Stimulated activated CD4-positive, alpha-beta T cell treated with anti-CD3 and anti-CD28 coated beads, Interleukin-2, amount 100 ng/mL, for 4 hours (primary cell): ENCODE results near the gene TBX15.

Experiments used
- DNase-seq: peaks from one replicate; pipeline ENCODE4 v3.0.0-alpha.2; 2020; ENCODE audit warnings: low read depth

The TBX15 gene

DNA sequence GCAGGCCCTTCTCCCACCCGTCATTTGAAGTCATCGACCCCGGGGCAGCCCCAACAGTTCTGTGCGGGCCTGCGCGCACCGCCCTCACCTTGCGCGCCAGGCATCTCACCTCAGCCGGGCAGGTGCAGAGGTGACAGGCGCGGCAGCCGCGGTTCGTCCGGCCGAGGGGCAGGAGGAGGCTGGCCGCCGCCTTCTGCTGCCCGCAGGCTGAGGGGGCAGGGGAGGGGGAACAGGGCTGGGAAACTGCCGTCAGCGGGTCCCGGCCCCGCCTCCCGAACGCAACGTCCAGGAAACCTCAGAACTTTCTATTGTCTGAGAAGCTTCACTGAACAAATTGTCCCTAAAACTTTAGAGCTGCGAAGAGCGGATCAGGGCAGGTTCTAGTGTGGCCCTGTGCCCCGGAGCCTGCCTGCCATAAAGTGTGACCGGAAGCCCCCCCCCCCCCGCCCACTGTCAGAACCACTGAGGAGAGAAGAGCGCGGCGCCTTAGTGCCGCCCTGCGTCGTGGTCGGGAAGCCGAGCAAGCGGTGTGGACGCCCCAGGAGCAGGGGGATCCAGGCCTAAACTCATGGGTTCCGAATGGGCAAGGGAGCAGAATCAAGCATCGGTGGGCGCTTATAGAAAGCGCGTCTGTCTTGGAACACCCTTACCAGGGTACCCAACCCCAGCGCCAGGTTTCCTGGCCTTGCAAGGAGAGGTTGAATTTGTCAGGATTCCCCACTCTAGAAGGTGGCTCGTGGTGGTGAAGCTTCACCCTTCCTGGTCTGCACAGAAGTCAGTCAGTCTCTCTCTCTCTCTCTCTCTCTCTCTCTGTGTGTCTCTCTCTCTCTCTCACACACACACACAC lies 13.3 kb upstream of the TBX15 start:
- DNase-seq = no peak

DNA sequence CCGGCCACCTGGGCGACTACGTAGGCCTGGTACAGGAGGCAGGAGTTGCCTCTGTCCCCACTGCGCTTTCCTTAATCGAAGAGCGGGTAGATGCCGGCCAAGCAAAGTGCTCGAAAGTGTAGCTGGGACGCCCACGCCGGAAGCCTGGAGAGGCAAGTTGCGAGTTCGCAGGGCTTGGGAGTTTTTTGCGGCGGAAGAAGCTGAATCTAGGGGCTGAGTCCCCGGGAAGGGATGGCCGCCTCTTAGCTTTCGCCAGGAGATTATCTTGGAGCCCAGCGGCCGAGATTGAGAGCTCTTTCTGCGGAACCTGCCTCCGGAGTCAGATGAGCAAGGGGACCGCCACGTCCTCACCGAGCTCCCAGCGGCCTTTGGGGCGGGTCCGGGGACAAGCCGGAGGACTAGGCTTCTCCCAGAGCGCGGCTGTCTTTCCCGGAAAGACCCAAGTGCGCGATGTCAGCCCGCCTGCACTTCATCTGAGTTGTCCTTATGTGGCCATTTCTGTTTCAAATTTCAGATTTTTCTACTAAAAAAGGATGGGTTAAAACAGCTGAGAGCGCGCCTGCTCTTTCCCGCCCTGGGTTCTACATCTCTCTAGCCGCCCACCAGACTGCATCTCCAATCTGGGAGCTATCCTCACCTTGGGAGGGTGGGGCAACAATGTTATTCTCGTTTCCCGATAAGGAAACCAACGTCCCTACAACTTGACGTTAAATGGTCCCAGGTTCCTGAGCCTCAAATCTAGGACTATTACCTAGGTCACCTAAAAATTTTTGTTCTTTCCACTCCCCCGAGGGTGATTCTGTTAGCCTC lies 12.4 kb upstream of the TBX15 start:
- DNase-seq = no peak

DNA sequence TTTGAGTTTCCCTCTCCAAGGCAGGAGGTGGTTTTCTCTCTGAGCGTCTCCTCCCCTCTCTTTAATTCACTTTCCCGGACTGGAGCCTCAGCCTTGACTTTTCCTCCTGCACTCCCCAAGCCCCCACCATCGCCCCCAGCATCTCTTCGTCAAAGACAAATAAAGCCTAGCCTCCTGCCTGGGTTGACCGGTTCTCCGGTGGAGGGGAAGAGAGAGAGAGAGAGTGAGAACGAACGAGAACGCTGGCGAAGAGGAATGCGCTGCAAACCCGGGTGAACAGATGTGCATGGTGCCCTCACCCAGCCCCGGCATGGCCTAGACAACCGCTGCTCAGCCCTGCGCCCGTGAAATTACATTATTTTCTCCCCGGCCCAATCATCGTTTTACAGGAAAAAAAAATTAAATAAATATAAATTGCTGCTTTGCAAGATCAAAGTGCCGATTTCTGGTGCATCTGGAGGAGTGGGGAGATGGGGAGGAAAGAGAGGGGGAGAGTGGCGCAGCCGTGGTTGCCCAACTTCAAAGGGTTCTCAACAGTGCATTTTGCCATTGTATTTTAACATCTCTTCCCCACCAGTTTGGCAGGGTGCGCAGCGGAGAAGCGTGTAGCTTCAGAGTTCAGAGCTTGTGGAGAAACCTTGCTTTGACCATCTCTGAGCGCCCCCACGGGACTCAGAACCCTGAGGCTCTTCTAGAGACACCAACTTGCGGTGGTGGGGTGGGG lies 11.4 kb upstream of the TBX15 start:
- no peak for DNase-seq

DNA sequence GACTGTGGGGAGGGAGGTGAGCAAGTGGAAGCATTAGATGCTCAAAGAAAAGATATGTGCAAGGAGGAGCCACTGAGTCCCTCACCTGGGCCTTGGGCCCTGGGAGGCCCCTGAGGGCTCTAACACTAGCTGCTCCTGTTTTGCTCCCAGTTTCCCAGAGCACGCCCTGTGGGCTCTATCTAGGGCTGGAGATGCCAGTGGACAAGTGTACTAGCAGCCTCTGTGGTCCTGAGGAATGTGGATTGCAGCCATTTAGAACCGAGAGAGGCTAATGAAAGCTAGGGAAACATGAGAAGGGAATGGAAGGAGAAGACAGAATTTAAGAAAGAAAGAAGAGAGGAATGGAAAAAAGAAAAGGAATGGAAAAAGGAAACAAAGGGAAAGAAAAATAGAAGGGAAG lies 10.0 kb upstream of the TBX15 start:
- DNase-seq = no peak

DNA sequence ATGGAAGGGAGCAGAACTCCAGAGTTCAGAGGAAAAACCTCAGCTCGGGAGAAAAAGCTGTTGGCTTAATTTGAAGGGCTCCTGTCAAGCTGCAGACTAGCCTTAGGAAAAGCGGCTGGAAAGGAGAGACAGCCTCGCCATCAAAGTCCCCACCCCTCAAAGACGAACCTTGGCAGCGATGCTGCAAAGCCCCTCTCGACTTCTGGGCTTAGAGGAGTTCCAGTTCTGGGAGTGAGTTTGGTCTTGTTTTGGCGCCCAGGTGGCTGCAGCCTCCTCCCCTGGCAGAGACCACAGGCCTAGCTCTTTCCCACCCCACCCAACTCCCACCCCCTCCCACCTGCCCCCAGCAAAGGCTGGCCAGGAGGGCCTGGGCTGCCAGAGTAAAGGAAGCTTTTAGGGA lies 9.1 kb upstream of the TBX15 start:
- no peak for DNase-seq

DNA sequence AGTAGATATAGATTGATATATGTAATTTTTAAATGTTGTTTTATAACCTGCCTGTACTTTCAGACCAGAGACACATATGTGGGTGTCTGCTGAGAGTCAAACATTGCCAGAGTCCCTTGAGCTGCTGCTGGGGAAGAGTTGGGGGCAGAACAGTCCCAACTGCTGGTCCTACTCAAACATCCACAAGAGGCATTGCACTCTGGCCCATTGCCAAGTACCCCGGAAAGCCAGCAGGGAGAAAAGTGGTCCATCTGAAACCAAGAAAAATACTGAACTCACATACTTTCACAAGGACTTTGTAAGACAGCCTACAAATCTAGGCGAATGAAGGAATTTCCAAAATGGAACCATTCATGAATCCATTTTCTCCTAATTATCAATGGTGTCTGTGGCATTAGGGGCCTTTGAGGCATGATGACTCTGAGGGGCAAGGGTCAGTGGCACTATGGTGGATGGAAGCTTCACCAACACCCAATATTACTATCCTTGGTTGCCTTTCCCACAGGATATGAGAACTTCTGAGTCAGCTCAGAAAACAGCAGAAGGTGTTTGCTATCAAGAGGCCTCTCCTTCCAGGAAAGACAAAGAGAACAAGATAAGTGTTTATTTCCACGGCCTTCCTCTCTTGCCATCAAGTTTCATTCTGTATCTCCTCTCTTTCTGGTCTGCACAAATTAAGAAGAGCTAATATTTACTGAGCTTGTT lies 7.3 kb upstream of the TBX15 start:
- no peak for DNase-seq

DNA sequence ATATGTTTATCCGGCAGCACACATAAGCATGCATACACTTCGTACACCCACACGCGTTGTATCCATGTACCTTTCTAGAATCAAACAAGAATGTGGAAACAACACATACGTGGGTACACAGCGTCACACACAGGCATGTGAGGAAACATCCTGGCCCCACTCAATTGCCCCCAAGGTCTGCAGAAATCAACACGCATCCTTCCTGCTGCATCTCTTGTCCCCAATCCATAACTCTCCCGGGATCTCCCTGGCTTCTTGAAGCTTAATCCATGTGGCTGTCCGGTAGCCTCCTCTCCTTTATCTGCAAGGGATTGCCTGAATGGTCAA lies 5.5 kb upstream of the TBX15 start:
- DNase-seq = no peak

DNA sequence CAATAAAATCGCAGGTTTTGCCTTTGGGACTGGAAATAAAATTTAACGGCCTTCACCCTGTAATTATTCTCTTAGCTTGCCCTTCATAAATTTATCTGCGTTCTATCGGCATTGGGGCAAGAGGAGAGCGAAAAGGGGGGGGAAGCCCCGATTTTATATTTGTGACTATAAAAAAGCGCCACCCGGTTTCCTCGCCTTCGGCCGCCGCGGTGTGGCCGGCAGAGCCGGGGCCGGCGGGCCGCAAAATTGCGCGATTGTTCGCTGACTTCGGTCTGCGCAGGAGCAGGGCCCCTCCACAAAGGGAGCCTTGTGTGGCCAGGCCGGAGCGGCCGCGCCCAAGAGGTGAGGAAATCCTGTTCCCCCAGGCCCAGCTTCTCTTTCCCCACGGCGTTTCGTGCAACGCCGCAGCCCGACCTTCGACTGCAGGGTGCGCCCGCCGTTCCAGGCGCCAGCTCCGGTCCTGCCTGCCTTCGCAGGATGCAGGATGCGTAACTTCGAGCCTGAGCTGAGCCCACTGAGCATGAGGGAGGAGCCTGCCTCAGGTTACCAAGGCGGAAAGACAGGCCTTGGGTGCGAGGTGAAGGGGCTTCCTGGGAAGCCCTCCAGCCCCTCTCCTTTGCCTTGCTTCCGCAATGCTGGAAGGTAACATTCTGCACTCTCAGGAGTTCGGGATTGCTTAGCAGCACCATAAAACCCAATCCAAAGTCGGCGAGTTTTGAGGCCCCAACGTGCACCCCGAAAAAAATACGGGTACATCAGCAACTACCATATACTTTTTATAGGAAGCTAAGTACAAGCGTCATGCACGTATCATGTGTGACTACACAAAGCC lies 4.9 kb upstream of the TBX15 start:
- DNase-seq = no peak

DNA sequence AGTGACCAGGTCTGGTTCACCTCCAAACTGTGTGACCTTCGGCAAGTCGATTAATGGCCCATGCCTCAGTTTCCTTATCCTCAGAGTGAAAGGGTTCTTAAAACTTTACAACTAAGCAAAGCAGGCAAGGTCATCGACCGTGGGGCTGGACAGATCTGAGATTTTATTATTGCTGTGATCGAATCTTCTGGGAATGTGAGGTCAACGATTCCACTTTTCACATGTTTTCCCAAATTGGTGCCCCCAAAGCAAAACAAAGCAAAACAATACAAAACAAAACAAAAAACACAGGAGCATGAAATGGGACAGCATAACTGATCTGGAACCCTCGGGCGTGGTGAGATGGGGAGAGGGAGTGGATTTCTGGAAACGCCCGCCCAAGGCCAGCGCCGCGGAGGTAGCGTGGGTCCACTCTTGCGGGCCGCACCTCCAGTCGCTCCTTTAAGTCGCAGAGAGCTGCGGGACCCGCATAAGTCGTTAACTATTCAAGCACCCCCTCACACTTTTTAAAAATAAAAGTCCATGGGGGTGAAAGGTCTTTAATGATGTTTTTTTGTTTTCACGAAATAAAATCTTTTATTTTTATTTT lies 4.2 kb upstream of the TBX15 start:
- DNase-seq = no peak

DNA sequence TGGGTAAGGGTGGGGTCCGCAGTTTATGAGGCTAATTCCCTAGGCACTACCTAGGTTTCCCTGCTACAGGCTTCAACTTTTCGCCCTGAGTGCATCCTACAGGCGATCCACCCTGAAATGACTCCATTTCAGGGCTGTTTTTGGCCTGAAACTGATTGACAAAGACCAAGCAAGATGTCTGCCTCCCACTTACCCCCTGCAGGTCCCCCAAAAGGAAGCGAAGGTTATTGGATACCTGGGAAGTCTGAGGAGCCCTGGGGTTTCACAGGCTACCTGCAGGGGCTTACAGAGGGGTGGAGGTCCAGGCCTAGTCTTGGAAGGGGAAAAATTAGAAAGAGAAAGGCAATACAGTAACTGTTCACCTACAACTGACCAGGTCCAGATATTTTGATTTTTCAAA lies 3.3 kb upstream of the TBX15 start:
- no peak for DNase-seq

DNA sequence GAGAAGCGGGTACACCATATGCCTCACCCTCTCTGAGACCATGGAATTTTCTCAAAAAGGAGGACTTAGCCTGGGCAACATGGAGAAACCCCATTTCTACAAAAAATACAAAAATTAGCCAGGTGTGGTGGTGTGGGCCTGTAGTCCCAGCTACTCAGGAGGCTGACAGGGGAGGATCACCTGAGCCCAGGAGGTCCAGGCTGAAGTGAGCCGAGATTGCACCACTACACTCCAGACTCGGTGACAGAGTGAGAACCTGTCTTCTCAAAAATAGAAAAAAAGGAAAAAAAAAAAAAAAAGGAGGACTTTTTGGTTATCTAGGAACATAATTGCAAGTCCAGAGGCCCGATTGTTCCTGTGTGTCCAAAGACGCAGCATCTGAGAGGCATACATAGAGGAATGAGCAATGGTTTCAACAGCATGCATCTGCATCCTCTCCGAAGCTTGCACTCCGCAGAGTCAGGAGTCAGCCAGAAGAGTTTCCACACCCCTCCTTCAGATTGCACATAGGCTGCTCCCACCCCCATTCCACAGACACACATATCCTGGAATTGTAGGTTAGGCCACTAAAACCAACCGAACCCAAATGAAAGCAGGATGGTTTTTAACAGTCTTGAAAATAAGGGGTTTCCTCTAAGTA lies 2.5 kb upstream of the TBX15 start:
- DNase-seq = no peak

DNA sequence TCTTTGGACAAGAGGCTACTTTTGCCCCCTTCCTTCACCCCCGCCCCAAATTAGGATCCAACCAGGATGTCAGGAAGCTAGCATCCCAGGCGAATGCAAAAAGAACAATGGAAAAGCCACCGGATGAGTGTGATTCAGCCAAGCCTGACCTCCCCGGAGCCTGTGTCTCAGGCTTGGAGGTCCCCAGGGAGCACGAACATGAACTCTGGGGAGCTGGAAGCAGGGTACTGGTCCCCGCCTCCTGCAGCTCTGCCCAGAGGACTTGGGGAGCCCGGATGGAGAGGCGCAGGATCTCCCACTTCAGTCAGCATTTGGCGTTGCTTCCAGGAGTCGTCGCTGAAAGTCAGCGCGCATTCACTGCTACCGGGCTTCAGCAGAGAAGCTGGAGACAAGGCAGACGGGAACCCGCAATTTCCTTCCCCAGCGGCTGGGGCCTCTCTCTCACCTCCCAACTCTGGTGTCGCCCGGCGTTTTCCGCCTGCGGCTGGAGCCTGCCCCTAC lies 1.8 kb upstream of the TBX15 start:
- no peak for DNase-seq

DNA sequence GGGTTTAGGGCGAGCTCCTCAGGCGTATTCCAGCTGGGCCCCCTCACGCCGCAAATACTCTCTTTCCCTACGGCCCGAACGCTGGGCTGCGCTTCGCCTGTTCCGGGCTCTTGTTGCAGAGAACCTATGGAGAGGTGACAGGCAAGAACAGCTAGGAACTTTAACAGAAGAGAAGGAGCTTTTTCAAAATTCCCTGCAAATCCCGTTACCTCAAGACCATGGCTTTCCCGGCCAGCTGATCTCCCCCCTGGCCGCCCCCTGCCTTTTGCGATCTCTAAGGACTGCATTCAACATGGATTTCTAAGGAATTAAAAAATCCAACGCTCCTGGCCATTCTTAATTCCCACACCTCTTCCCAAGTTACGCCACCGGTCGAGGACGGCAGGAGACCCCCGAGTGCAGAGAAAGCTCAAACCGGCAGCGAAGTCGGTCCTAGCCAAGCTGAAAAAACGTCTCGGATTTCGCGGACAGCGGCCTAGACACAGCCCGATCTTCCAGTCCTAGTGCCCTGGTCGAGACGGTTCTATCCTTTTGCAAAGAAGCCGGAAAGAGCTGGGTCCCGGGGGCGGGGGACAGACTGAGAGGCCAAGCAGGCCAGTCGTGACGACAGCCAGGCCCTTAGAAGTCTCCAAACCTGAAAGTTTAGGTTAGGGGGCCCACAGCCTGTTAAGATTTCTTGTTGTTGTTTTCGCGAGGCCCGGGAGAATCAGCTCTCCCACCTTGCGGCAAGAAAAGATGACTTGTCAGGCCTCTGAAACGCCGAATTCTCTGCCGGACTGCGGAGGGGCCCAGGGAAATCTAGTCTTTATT lies 1.1 kb upstream of the TBX15 start:
- no peak for DNase-seq

DNA sequence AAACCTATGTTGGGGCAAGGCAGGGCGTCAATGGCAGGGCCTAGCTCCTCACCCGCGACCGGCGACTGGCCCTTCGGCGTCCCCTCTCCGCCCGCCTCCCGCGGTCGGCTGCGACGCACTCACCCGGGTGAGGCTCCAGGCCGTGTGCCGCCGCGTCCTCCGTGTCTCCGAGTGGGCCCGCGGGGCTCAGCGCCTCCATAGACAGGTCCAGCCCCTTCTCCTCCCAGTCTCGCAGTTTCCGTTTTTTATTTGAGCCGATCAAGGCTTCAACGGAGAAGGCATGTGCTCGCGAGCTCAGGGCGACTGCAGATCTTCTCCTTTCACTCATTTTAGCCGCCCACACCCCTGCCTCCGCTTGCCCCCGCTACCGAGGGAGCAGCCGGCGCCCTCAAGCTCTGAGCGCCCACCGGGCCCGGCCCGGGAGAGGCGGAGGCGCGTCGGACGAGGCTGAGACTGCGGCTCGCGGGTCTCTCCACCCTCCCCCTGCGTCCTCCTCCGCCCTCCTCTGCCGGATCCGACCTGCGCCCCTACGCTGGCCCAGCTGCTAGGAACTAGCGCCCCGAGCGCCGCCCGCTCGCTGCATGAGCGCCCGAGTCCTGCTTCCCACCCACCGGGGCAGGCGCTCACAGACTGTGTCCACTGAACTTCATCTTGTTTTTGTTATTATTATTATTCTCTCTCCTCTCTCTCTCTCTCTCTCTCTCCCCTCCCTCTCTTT lies 516 bp downstream of the TBX15 start:
- no peak for DNase-seq

DNA sequence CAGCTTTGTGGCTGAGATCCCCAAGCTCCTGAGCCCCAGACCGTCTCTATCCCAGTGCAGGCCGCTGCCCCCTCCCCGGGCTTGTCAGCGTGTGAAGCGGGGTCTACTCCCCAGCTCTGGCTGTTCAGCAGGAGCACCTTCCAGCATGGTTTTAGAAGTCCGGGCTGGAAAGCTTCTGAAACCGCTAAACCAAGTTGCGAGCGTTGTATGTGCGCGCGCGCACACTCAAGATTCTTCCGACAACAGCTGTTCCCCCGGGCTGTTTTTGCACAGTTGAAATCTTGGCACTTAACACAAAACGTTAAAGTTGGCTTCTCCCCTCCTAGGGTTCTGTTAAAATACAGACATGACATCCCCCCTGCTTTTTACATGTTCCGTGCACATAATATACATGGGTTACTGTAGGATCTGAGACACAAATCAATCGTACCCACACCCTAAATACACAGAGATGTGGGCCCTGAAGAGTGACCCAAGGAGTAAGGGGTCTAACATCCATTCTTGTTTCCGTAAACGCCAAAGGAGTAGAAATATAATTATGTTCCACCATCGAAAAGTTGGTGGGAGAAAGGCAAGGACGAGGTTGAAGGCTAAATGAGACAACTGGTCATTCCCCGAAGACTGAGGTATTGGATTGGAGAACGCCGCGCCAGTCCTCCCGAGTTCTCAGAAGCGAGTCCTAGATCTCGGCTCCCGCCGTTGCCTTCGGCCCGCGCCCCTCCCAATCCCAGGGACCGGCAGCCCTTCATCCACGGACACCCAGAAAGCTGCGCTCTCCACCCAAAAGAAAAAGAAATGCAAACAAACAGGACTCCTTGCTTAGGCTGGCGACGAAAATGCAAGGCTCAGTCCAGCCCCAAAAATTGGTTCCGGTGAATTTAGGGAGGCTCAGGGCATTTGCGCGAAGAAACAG lies 1.3 kb downstream of the TBX15 start:
- no peak for DNase-seq

DNA sequence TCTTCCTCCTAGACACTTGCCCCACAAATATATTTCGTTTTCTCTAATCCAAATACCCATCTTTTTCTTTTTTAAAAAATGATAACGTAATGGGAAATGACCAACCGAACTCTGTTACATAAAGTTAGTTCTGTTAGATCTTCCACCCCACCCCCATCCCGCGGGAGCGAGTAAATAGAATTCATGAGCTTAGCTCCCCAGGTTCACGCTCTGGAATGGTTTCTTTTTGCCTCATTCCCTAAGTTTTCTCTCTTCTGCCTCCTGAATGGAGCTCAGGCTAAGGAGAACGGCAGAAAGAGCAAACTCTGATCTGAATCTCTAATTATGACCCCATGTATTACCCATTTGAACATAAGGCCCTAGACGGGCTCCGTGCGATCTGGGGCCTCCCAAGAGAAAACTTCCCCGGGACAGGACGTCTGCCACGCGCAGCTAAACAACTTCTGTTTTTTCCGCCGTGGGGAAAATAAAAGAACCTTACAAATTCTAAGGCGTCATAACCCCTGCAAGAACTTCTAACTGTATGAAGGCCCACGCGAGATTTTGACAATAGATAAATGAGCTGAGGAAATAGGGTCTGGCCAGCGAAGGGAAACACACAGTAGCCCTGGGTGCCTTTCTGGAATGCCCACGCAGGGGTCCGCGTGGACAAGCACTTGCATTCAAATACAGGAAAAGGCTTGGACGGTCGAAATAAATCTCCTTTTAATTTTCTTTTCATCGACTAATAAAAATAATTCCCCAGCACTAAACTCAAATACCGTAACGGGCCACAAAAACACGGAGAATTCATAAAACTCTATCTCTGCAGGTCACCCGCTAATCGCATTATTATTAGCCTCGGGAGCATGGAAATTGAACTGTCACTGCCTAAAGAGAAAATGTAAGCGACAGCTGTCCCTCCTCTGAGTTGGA lies 2.2 kb downstream of the TBX15 start:
- no peak for DNase-seq
